Stimulated activated CD4-positive, alpha-beta T cell treated with anti-CD3 and anti-CD28 coated beads, Interleukin-1b, Interleukin-23, amount 100 ng/mL, for 24 hours (primary cell): ENCODE data around the gene ATP11C.
A peak's percentile ranks its signal among the peaks of the same experiment; 100 is the strongest.

Experiments used
- DNase-seq, 4 experiments: peaks; one replicate each; pipeline ENCODE4 v3.0.0-alpha.2; 2020; ENCODE audit warnings: low read depth in 4 of 4, low spot score in 1 of 4

Gene ATP11C

GRCh38 chrX:139811942-139812629, 120.8 kb downstream of the ATP11C start:
- DNase-seq = no peak

GRCh38 chrX:139804482-139804881, 128.4 kb downstream of the ATP11C start:
- no peak for DNase-seq

- DNase-seq = no peak
Measured at GRCh38 chrX:139803224-139803623, 129.6 kb downstream of the ATP11C start.

GRCh38 chrX:139802048-139802447, 130.8 kb downstream of the ATP11C start:
- no peak for DNase-seq

GRCh38 chrX:139801397-139801813, 131.4 kb downstream of the ATP11C start:
- no peak for DNase-seq

- no peak for DNase-seq
Measured at GRCh38 chrX:139798701-139799100, 134.2 kb downstream of the ATP11C start.

GRCh38 chrX:139795196-139795595, 137.7 kb downstream of the ATP11C start:
- DNase-seq = no peak

GRCh38 chrX:139787601-139788000, 145.3 kb downstream of the ATP11C start:
- no peak for DNase-seq

- no peak for DNase-seq
Measured at GRCh38 chrX:139784807-139785206, 148.0 kb downstream of the ATP11C start.

GRCh38 chrX:139783959-139784358, 148.9 kb downstream of the ATP11C start:
- DNase-seq = no peak

- no peak for DNase-seq
Measured at GRCh38 chrX:139783030-139783429, 149.8 kb downstream of the ATP11C start.

GRCh38 chrX:139776599-139776998, 156.3 kb downstream of the ATP11C start:
- no peak for DNase-seq

GRCh38 chrX:139770366-139770765, 162.5 kb downstream of the ATP11C start:
- no peak for DNase-seq

- peak in 1 of 4 experiments; percentile 0 for DNase-seq
Measured at GRCh38 chrX:139766545-139766983, 166.3 kb downstream of the ATP11C start.

GRCh38 chrX:139762400-139763183, 170.3 kb downstream of the ATP11C start:
- DNase-seq = no peak

GRCh38 chrX:139759637-139760036, 173.2 kb downstream of the ATP11C start:
- no peak for DNase-seq

- no peak for DNase-seq
Measured at GRCh38 chrX:139758809-139759208, 174.0 kb downstream of the ATP11C start.

- no peak for DNase-seq
Measured at GRCh38 chrX:139758250-139758649, 174.6 kb downstream of the ATP11C start.

GRCh38 chrX:139751053-139751452, 181.8 kb downstream of the ATP11C start:
- DNase-seq = no peak

GRCh38 chrX:139750390-139750789, 182.5 kb downstream of the ATP11C start:
- DNase-seq = no peak

- no peak for DNase-seq
Measured at GRCh38 chrX:139739138-139739537, 193.7 kb downstream of the ATP11C start.

- no peak for DNase-seq
Measured at GRCh38 chrX:139738581-139738980, 194.3 kb downstream of the ATP11C start.
